Aorta (tissue), 5 donors: ENCODE measurements around the gene HOXD9. TPM values are rescaled to one million over a fixed set of nuclear protein-coding genes. Genes with fewer than 3 reads are reported as not detected.
A peak's percentile ranks its signal among the peaks of the same experiment; 100 is the strongest.

Source experiments
- ATAC-seq: fragments of 200-7000 bp; cut with Tn5 transposase; one replicate; pipeline ENCODE4 v1.9.1; 2022; ENCODE audit warnings: moderate library complexity; ENCODE audit not compliant: low FRiP score
- DNase-seq, 2 donors: peaks; one replicate each; pipeline ENCODE4 v3.0.0-alpha.2; 2020
- H3K27ac ChIP-seq, 2 donors: one replicate each; pipeline ENCODE4 v1.5.1; 2013; ENCODE audit warnings: low read length in 2 of 2, mild to moderate bottlenecking in 2 of 2, moderate library complexity in 2 of 2, control low read depth in 1 of 2, inconsistent platforms in 1 of 2, low read depth in 1 of 2
- H3K27me3 ChIP-seq, 2 donors: one replicate each; pipeline ENCODE4 v1.6.1; 2013; ENCODE audit warnings: control low read depth in 1 of 2, low read length in 1 of 2, mild to moderate bottlenecking in 1 of 2, moderate library complexity in 1 of 2; ENCODE audit not compliant: insufficient read depth in 2 of 2, control insufficient read depth in 1 of 2
- H3K36me3 ChIP-seq, 2 donors: one replicate each; pipeline ENCODE4 v1.6.1; 2013; ENCODE audit warnings: control low read depth in 1 of 2, low read length in 1 of 2, mild to moderate bottlenecking in 1 of 2; ENCODE audit not compliant: insufficient read depth in 2 of 2, control insufficient read depth in 1 of 2
- H3K4me1 ChIP-seq, 2 donors: one replicate each; pipeline ENCODE4 v1.6.1; 2013; ENCODE audit warnings: low read length in 2 of 2, control low read depth in 1 of 2, mild to moderate bottlenecking in 1 of 2, moderate library complexity in 1 of 2; ENCODE audit not compliant: insufficient read depth in 2 of 2, control insufficient read depth in 1 of 2
- H3K4me3 ChIP-seq, 2 donors: one replicate each; pipeline ENCODE4 v1.5.1; 2013; ENCODE audit warnings: low read length in 2 of 2, control low read depth in 1 of 2, mild to moderate bottlenecking in 1 of 2
- H3K9me3 ChIP-seq: one replicate; pipeline ENCODE4 v1.6.1; 2013; ENCODE audit warnings: mild to moderate bottlenecking, low read length; ENCODE audit not compliant: control insufficient read depth
- WGBS, 2 donors: extraction: QIAGEN DNeasy Blood & Tissue Kit; methylation state at CpG; one replicate each; pipeline ENCODE4 v1.1.7; 2013; 5-methylcytosine and 5-hydroxymethylcytosine counted together
- intact Hi-C, 2 donors: fragments of 100-400 bp; cut with DNase I; formaldehyde crosslinking; loops; one replicate each; pipeline versions ENCODE4 v1.14.2 to v1.15.0; 2022
- polyA plus RNA-seq, 2 donors: library from polyadenylated mRNA; stranded (reverse); fragments of 200-250 nt; gene quantifications; one replicate each; pipeline ENCODE4 v1.2.3, GENCODE V29; 2013
- total RNA-seq, 2 donors: library from RNA; stranded (reverse); fragmentation: NEBNext Ultra II Directional; extraction: Animal tissue kit (Norgen Biotek cat#: 25700); gene quantifications; one replicate each; pipeline ENCODE4 v1.2.1, GENCODE V29; 2021
- donor health status: healthy with polysubstance abuse.
- donor health status: Bipolar disorder and iron deficiency.
- donor health status: DM: no; HTN: no; CAD: no.
- donor health status: DM: no; HTN: no; CAD: no.
- donor health status: DM: yes; HTN: yes; CAD: no.

Gene HOXD9
- total and polyA plus RNA-seq, 4 donors = 0.08 to 2.3 (median 1.8) TPM; not detected in 1

DNA sequence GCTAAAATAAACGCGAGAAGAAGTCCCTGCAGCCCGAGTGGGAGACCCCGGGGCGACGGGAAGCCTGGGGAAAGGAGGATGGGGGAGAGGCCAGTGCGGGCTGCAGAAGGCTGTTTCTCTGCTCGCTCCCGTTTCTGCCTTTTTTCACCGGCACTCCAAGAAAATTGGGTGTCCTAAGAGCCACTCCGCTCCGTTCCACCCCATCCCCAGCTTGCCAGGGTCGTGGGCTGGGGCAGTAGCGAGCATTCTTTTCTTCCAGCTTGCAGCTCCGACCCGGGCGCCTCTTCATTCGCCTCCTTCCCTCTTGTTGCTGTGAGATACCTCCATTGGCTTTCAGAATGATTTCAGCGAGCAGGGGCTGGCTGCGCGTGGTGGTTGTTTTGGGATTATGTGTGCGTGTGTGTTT is 35.7 kb downstream of the HOXD9 start:
- ATAC-seq = no peak

DNA sequence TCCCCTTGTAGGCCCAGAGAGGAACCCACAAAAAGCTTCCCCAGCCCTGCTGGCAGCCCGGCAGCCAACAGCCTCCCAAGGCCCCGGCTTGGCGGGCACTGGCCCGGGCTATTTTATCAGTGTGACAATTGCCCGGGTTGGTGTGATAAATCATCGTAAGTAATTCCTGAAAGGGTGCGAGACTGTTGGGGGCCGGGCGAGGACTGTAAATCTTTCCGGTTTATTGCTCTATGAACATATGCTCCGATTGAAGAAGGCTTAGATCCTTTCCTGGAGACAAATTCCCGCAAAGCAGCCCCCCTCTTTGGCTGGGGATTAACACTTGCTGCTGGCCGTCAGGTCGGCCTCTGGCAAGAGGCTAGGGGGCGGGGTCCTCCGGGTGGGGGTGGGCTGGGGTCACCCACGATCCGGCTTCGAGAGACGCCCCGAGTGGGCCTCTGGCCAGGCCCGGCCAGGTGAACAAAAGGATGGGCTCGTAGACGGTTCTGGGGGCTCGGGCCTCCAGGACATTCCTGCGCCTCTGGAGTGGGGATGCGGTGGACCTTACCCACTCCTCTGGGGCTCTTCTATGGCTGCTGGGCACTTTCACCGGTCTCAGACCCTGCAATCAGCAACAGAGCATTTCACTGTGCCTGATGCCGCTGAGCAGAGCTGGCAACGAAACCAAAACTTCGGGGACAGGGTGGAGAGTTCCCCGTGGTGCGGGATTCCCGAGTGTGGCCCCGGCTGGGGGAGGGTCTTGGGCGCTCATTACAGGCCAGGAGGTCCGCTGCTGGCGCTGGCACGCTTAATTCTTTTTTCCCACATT is 36.5 kb downstream of the HOXD9 start:
- Histone ChIP-seq H3K36me3 (no peaks in the 10 kb centered on the region), H3K27ac (no peak overlapping the region), H3K4me3 (no peak overlapping the region), H3K4me1 (no peaks in the 10 kb centered on the region), H3K9me3 (no peaks in the 10 kb centered on the region), H3K27me3 (peaks cover 0 to 2% of the 10 kb centered on the region in 2 donors)
- DNase-seq (peak in 1 of 2 donors; percentile 64), ATAC-seq (peak; percentile 7)
- WGBS, 2 donors = 62 to 70% methylated on average over 39 of the region's 39 CpGs
- intact Hi-C loops = no loop called here

More for the DNA sequence above, 35.7 kb downstream of the HOXD9 start:
- 72 to 80% methylated on average over 22 of the region's 22 CpGs for WGBS, 2 donors
- peak in 1 of 2 donors; percentile 31 for DNase-seq
- Histone ChIP-seq H3K36me3 (no peaks in the 10 kb centered on the region), H3K27ac (no peak overlapping the region), H3K27me3 (peaks cover 0 to 2% of the 10 kb centered on the region in 2 donors), H3K4me3 (no peak overlapping the region), H3K9me3 (no peaks in the 10 kb centered on the region), H3K4me1 (no peaks in the 10 kb centered on the region)
- intact Hi-C loops = no loop called here

DNA sequence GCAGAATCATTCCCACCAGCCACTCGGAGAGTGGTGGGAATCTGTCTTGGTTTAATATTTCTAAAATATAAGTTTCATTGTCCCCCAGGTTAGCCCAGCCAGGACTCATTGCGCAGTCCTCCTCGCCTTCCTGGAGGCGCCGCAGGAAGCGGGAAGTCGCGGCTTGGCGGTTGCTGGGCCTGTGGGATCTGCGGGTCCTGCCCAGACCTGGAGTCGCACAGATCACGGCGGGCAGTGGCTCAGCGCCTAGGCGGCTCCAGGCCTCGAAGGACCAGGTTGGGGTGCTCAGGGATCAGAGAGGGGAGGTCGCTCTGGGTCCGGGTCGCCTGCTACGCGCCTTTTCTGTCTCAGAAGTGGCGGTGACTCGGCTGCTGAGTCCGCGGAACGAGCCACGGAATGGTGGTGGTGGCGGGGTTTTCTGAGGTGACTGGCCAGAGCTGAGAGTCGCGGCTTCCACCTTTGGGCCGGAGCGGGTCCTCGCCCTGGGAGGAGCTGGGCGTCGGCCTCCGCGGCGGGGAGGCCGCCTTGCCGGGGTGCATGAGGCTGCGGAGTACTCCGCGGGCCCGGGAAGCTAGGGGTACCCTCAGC is 37.2 kb downstream of the HOXD9 start:
- peaks cover 0 to 2% of the 10 kb centered on the region in 2 donors for H3K27me3 ChIP-seq
- intact Hi-C loops = no loop called here
- peak overlapping the region in 1 of 2 donors; percentile 10 for H3K4me3 ChIP-seq
- no peak for ATAC-seq
- WGBS, 2 donors = 27 to 36% methylated on average over 43 to 44 of the region's 44 CpGs
- H3K4me1 ChIP-seq = no peaks in the 10 kb centered on the region
- H3K27ac ChIP-seq = no peak overlapping the region
- no peaks in the 10 kb centered on the region for H3K36me3 ChIP-seq
- H3K9me3 ChIP-seq = peaks cover 1% of the 10 kb centered on the region
- DNase-seq = peak in 1 of 2 donors; percentile 77

DNA sequence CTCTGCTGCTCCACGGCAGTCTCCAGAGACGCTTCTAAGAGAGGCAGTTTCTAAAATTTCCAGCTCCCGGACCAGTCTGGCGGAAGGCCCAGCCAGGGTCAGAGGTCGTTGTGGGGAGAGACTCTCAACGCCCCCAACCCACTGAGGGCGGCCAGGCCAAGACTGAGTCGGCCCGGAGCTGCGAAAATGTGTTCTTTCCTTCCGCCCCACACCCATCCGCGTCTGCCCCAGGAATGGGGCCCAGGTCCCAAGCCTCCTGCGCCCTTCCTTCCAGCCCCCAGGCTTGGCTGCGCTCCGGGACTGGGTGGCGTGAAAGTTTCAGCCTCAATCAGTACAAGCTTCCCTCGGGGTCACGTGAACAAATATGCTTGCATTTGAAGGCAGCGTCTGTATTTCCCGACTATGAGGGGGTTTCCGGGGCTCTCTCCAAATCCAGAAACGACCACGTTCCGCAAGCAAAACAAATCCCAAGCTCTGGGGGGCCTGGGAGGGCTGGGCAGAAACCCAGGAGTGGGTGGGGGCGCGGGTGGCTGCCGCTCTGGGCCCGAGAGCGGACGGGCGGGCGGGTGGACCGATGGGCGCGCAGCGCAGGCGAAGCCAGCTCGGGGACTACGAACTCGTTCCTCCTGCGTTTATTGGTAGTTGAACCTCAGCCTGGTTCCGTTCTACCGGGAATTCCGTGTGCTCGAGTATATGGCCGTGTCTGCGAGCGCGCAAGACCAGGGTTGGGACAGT is 37.9 kb downstream of the HOXD9 start:
- DNase-seq (peak in 1 of 2 donors; percentile 76), ATAC-seq (peak; percentile 34)
- intact Hi-C loops = no loop called here
- H3K4me1 ChIP-seq = no peaks in the 10 kb centered on the region
- H3K27me3 ChIP-seq = peaks cover 0 to 3% of the 10 kb centered on the region in 2 donors
- no peak overlapping the region for H3K27ac ChIP-seq
- H3K9me3 ChIP-seq = peaks cover 1% of the 10 kb centered on the region
- H3K4me3 ChIP-seq = peak overlapping the region in 1 of 2 donors; percentile 10
- H3K36me3 ChIP-seq = no peaks in the 10 kb centered on the region
- WGBS, 2 donors = 10 to 14% methylated on average over 42 to 50 of the region's 50 CpGs

DNA sequence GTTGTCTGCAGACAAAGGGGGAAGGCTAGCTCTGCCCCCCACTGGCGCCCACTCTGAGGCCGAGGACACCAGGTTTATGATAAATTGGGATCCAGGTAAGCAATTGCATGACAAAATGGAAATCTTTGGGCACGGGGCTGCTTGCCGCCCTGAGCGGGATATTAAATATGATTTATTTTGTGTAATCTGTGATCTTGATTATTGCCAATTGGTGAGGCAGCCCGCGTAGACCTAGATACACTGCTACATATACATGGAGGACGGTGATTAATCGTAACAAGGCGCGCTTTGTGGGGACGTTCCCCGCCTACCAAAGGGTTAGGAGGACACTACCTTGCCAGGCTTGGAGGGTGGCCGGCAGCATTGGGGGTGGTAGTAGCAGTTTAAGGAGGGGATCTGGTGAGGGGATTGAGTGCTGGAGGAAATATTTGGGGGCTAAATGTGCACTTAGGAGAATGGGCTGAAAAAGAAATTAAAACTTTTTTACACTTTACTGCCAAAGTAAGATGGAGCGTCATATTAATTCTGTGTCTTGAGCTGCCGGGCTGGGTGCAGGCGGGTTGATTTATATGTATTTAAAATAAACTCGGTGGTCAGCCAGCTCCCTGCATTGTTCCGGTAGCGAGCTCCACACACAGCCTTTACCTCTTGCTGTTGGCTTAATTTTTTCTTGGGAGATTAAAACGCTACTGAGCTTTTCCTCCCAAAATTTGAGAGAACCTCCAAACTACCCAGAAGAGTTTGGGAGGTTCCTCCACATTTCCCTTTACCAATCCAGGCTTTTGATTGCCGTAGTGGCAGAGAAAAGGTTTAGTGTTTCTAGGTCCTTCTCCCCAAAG is 38.7 kb downstream of the HOXD9 start:
- WGBS, 2 donors = 49 to 55% methylated on average over 22 of the region's 22 CpGs
- no peaks in the 10 kb centered on the region for H3K4me1 ChIP-seq
- H3K9me3 ChIP-seq = peaks cover 1% of the 10 kb centered on the region
- intact Hi-C loops = no loop called here
- H3K27me3 ChIP-seq = peaks cover 0 to 5% of the 10 kb centered on the region in 2 donors
- H3K4me3 ChIP-seq = no peak overlapping the region
- H3K36me3 ChIP-seq = no peaks in the 10 kb centered on the region
- peak in 1 of 2 donors; percentile 57 for DNase-seq
- no peak overlapping the region for H3K27ac ChIP-seq
- peak; percentile 5 for ATAC-seq

DNA sequence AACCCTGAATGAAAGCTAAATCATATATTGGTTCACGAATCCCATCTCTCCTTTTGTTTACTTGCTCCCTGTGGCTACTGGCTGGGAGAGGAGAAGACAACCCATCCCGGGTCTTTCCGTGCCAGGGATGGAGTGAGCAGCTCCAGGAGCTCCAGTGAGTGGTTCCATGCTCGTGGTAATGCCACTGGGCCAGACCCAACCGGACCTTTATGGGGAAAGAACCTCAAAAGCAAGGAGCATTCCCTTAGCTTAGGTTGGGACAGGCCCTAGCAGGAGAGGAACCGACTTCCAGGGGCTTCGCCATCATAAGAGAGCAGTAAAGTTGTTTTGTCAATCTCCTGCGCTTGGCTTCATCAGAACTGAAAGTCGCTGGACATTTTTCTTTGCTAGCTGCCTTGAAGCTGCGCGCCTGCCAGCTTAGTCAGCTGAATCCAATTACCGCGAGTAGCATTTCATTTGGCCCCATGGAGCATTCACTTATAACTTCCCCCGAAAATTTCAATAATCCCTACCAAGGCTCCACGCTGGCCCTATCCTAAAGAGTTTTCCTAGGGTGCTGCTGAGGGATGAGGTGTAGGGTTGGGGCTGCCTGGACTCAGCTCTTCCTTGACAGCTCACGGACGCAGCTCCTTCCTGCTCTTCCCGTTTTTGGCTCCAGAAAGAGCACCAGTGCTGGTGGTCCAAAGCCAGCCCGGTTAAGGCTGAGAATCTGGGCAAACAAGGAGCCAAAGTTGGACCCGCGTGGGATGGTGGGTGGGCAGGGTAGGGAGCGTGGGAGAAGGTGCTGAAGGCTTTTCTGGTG is 39.5 kb downstream of the HOXD9 start:
- DNase-seq = no peak
- no peak overlapping the region for H3K27ac ChIP-seq
- peaks cover 1% of the 10 kb centered on the region for H3K9me3 ChIP-seq
- no peaks in the 10 kb centered on the region for H3K36me3 ChIP-seq
- intact Hi-C loops = no loop called here
- no peak for ATAC-seq
- H3K27me3 ChIP-seq = peaks cover 0 to 5% of the 10 kb centered on the region in 2 donors
- WGBS, 2 donors = 18 to 20% methylated on average over 22 of the region's 22 CpGs
- no peaks in the 10 kb centered on the region for H3K4me1 ChIP-seq
- no peak overlapping the region for H3K4me3 ChIP-seq

DNA sequence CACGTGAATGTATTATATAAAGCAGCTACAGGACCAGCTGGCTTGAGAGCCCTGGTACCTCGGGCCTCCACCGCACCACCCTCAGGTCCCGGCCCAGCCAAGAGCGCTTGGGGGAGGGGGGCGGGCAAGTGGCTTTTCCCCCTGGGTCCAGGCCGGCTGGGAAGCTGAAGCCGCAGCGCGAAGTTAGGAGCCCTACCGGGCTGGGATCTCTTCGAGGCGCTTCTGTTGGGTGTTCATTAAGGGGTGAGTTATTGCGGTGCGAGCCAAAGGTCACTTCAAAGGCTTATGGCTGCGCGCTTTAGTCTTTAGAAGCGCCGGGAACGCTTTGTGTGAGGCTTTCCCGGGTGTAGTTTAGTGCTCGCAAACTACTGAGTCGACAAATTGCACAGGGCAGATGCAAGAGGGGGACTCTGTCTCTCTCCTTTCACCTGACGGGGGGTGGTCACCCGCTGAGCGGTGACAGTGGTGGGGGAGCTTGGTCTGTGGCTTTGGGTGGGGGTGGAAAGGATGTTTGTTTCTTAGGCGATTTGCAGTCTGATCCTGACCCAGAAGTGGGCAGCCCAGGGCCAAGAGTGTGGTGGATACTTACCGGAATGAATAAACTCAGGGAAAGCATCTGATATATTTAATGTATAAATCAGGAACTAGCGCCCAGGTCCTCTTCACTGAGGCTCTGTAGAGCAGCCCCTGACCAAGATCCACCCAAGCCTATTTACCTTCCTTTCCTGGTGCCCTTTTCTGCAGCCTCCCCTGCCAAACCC is 40.6 kb downstream of the HOXD9 start:
- intact Hi-C loops = no loop called here
- Histone ChIP-seq H3K27ac (no peak overlapping the region), H3K36me3 (no peaks in the 10 kb centered on the region), H3K4me1 (no peaks in the 10 kb centered on the region), H3K27me3 (peaks cover 0 to 5% of the 10 kb centered on the region in 2 donors), H3K9me3 (peaks cover 1% of the 10 kb centered on the region), H3K4me3 (no peak overlapping the region)
- ATAC-seq (no peak), DNase-seq (no peak)
- 54% methylated on average over 29 of the region's 29 CpGs for WGBS, 2 donors
